ENCODE data around the gene PAGR1. TPM values are rescaled to one million over a fixed set of nuclear protein-coding genes. Genes with fewer than 3 reads are reported as not detected.

The PAGR1 gene
- total RNA-seq, 1 experiment from 2014 or later, result 60.1 TPM

- no peak for TF ChIP-seq GRHL2 (CRISPR knock-in tag; IDR thresholded peaks at IDR 0.05; ENCODE audit: insufficient replicate concordance, severe bottlenecking)
- 0 out of 2 replicates have a peak, but pooled peaks have one; percentile 26 for TF ChIP-seq TEAD1 (CRISPR knock-in tag; IDR thresholded peaks at IDR 0.05)
- TF ChIP-seq ATF6 (CRISPR knock-in tag; IDR thresholded peaks at IDR 0.05), result no peak
- TF ChIP-seq, protein P1, sequence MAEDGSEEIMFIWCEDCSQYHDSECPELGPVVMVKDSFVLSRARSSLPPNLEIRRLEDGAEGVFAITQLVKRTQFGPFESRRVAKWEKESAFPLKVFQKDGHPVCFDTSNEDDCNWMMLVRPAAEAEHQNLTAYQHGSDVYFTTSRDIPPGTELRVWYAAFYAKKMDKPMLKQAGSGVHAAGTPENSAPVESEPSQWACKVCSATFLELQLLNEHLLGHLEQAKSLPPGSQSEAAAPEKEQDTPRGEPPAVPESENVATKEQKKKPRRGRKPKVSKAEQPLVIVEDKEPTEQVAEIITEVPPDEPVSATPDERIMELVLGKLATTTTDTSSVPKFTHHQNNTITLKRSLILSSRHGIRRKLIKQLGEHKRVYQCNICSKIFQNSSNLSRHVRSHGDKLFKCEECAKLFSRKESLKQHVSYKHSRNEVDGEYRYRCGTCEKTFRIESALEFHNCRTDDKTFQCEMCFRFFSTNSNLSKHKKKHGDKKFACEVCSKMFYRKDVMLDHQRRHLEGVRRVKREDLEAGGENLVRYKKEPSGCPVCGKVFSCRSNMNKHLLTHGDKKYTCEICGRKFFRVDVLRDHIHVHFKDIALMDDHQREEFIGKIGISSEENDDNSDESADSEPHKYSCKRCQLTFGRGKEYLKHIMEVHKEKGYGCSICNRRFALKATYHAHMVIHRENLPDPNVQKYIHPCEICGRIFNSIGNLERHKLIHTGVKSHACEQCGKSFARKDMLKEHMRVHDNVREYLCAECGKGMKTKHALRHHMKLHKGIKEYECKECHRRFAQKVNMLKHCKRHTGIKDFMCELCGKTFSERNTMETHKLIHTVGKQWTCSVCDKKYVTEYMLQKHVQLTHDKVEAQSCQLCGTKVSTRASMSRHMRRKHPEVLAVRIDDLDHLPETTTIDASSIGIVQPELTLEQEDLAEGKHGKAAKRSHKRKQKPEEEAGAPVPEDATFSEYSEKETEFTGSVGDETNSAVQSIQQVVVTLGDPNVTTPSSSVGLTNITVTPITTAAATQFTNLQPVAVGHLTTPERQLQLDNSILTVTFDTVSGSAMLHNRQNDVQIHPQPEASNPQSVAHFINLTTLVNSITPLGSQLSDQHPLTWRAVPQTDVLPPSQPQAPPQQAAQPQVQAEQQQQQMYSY (CRISPR knock-in tag; IDR thresholded peaks at IDR 0.05), result no peak
- TF ChIP-seq GABPB1 (CRISPR knock-in tag; IDR thresholded peaks at IDR 0.05), result no peak
- TF ChIP-seq ZSCAN18 (CRISPR knock-in tag; IDR thresholded peaks at IDR 0.05), result no peak
- TF ChIP-seq, protein P2, sequence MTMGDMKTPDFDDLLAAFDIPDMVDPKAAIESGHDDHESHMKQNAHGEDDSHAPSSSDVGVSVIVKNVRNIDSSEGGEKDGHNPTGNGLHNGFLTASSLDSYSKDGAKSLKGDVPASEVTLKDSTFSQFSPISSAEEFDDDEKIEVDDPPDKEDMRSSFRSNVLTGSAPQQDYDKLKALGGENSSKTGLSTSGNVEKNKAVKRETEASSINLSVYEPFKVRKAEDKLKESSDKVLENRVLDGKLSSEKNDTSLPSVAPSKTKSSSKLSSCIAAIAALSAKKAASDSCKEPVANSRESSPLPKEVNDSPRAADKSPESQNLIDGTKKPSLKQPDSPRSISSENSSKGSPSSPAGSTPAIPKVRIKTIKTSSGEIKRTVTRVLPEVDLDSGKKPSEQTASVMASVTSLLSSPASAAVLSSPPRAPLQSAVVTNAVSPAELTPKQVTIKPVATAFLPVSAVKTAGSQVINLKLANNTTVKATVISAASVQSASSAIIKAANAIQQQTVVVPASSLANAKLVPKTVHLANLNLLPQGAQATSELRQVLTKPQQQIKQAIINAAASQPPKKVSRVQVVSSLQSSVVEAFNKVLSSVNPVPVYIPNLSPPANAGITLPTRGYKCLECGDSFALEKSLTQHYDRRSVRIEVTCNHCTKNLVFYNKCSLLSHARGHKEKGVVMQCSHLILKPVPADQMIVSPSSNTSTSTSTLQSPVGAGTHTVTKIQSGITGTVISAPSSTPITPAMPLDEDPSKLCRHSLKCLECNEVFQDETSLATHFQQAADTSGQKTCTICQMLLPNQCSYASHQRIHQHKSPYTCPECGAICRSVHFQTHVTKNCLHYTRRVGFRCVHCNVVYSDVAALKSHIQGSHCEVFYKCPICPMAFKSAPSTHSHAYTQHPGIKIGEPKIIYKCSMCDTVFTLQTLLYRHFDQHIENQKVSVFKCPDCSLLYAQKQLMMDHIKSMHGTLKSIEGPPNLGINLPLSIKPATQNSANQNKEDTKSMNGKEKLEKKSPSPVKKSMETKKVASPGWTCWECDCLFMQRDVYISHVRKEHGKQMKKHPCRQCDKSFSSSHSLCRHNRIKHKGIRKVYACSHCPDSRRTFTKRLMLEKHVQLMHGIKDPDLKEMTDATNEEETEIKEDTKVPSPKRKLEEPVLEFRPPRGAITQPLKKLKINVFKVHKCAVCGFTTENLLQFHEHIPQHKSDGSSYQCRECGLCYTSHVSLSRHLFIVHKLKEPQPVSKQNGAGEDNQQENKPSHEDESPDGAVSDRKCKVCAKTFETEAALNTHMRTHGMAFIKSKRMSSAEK (CRISPR knock-in tag; IDR thresholded peaks at IDR 0.05; ENCODE audit: borderline replicate concordance), result no peak
Observed at GRCh38 chr16:29813644-29814562, 2.0 kb upstream of the PAGR1 start (continued).

- H3K9me3 Mint-ChIP-seq, result no peaks in the 10 kb centered on the region
- peak overlapping the region; percentile 88 for H3K27ac Mint-ChIP-seq
- CTCF ChIA-PET, result interaction anchor here (0.9 to 5.7 kb wide), 8 partner anchors 11 to 217 kb away, joined by 3 to 81 read pairs (median 16); partner anchors contain the start of gene TLCD3B
Observed at GRCh38 chr16:29814592-29814991, 1.4 kb upstream of the PAGR1 start.

More at GRCh38 chr16:29814592-29814991, 1.4 kb upstream of the PAGR1 start:
- no peak for DNase-seq (ENCODE audit: low spot score)
- POLR2A ChIA-PET, result no interaction called here
- peaks cover 59% of the 10 kb centered on the region for H3K4me1 Mint-ChIP-seq
- peaks cover 20% of the 10 kb centered on the region for H3K36me3 Mint-ChIP-seq
- TF ChIP-seq NFE2L1 (CRISPR knock-in tag; IDR thresholded peaks at IDR 0.05) (no peak), ZNF425 (CRISPR knock-in tag; conservative IDR thresholded peaks at IDR 0.05) (no peak), SOX15 (CRISPR knock-in tag; IDR thresholded peaks at IDR 0.05) (no peak), TEAD4 (CRISPR knock-in tag; IDR thresholded peaks at IDR 0.05) (no peak), TEAD1 (CRISPR knock-in tag; IDR thresholded peaks at IDR 0.05) (no peak), PRRX2 (CRISPR knock-in tag; IDR thresholded peaks at IDR 0.05) (no peak), JUN (CRISPR knock-in tag; IDR thresholded peaks at IDR 0.05) (no peak), ZNF263 (CRISPR knock-in tag; IDR thresholded peaks at IDR 0.05; ENCODE audit: low read depth) (no peak)
- TF ChIP-seq, protein P3, sequence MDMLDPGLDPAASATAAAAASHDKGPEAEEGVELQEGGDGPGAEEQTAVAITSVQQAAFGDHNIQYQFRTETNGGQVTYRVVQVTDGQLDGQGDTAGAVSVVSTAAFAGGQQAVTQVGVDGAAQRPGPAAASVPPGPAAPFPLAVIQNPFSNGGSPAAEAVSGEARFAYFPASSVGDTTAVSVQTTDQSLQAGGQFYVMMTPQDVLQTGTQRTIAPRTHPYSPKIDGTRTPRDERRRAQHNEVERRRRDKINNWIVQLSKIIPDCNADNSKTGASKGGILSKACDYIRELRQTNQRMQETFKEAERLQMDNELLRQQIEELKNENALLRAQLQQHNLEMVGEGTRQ (CRISPR knock-in tag; IDR thresholded peaks at IDR 0.05), result no peak
- TF ChIP-seq, protein P4, sequence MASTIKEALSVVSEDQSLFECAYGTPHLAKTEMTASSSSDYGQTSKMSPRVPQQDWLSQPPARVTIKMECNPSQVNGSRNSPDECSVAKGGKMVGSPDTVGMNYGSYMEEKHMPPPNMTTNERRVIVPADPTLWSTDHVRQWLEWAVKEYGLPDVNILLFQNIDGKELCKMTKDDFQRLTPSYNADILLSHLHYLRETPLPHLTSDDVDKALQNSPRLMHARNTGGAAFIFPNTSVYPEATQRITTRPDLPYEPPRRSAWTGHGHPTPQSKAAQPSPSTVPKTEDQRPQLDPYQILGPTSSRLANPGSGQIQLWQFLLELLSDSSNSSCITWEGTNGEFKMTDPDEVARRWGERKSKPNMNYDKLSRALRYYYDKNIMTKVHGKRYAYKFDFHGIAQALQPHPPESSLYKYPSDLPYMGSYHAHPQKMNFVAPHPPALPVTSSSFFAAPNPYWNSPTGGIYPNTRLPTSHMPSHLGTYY (CRISPR knock-in tag; IDR thresholded peaks at IDR 0.05), result no peak
- ATAC-seq, result no peak
- peak overlapping the region; percentile 94 for H3K4me3 Mint-ChIP-seq
- H3K27me3 Mint-ChIP-seq (ENCODE audit: low read depth), result no peaks in the 10 kb centered on the region; the same call in 1 of the 2 replicates
